ENCODE data around the gene KPNA6. TPM values are rescaled to one million over a fixed set of nuclear protein-coding genes. Genes with fewer than 3 reads are reported as not detected.

The KPNA6 gene
- total RNA-seq, 1 donor from 2014 or later, result 60.3 TPM

- ChIA-PET CTCF (interaction anchor here (0.9 to 1.3 kb wide), 2 partner anchors 26 to 176 kb away, joined by 4 to 5 read pairs; no protein-coding TSS in a partner anchor), POLR2A (interaction anchor here (0.7 to 5.0 kb wide), 5 partner anchors 16 to 152 kb away, joined by 3 to 47 read pairs (median 13); partner anchors contain the start of genes HDAC1, LCK and TMEM39B)
- H3K36me3 Mint-ChIP-seq (ENCODE audit: low read depth), result peaks cover 66% of the 10 kb centered on the region
- intact Hi-C loops (cut with micrococcal nuclease), result loop anchor here (5.0 kb wide), 1 partner anchor 152 kb away; the partner anchor contains the start of gene TMEM39B
- TF ChIP-seq, protein P1, sequence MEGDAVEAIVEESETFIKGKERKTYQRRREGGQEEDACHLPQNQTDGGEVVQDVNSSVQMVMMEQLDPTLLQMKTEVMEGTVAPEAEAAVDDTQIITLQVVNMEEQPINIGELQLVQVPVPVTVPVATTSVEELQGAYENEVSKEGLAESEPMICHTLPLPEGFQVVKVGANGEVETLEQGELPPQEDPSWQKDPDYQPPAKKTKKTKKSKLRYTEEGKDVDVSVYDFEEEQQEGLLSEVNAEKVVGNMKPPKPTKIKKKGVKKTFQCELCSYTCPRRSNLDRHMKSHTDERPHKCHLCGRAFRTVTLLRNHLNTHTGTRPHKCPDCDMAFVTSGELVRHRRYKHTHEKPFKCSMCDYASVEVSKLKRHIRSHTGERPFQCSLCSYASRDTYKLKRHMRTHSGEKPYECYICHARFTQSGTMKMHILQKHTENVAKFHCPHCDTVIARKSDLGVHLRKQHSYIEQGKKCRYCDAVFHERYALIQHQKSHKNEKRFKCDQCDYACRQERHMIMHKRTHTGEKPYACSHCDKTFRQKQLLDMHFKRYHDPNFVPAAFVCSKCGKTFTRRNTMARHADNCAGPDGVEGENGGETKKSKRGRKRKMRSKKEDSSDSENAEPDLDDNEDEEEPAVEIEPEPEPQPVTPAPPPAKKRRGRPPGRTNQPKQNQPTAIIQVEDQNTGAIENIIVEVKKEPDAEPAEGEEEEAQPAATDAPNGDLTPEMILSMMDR (IDR thresholded peaks at IDR 0.05), result no peak
- no peak overlapping the region for H3K27ac Mint-ChIP-seq
- ATAC-seq (ENCODE audit: low read depth) (no peak), DNase-seq (no peak)
- H3K4me1 Mint-ChIP-seq, result peaks cover 48% of the 10 kb centered on the region
- H3K27me3 Mint-ChIP-seq, result no peaks in the 10 kb centered on the region
- peak overlapping the region; percentile 96 for H3K4me3 Mint-ChIP-seq
- no peaks in the 10 kb centered on the region for H3K9me3 Mint-ChIP-seq
These were observed 116.4 kb downstream of the KPNA6 start for GRCh38 chr1:32224285-32224684.

Other genes starting within 250 kb of the KPNA6 start
- gene PTP4A2, start 169.7 kb upstream of the KPNA6 start, total RNA-seq, result 249 and 275 TPM in 2 replicates
- 146 and 152 TPM in 2 replicates for gene KHDRBS1, start 94.2 kb upstream of the KPNA6 start, total RNA-seq
- gene TMEM39B, start 35.1 kb upstream of the KPNA6 start, total RNA-seq, result 23.1 and 23.8 TPM in 2 replicates
- 52.0 and 54.1 TPM in 2 replicates for gene TXLNA, start 71.6 kb downstream of the KPNA6 start, total RNA-seq
- 50.4 and 56.9 TPM in 2 replicates for gene CCDC28B, start 92.5 kb downstream of the KPNA6 start, total RNA-seq
- gene IQCC, start 97.6 kb downstream of the KPNA6 start, total RNA-seq, result 3.5 and 4.2 TPM in 2 replicates
- not detected in 2 replicates for gene DCDC2B, start 101.0 kb downstream of the KPNA6 start, total RNA-seq
- 31.8 and 35.5 TPM in 2 replicates for gene TMEM234, start 114.3 kb downstream of the KPNA6 start, total RNA-seq
- 196 and 213 TPM in 2 replicates for gene EIF3I, start 114.4 kb downstream of the KPNA6 start, total RNA-seq
- gene FAM167B, start 139.2 kb downstream of the KPNA6 start, total RNA-seq, result 1.2 and 1.4 TPM in 2 replicates
- 16.6 and 16.8 TPM in 2 replicates for gene LCK, start 143.2 kb downstream of the KPNA6 start, total RNA-seq
- 204 and 212 TPM in 2 replicates for gene HDAC1, start 184.0 kb downstream of the KPNA6 start, total RNA-seq
- 132 TPM in 2 replicates for gene MARCKSL1, start 228.2 kb downstream of the KPNA6 start, total RNA-seq

Measured in activated B cell treated with CpG ODN at 0.5 μM for 24 hours (primary cell).